Measurements from ENCODE around the gene COL6A3.
A peak's percentile ranks its signal among the peaks of the same experiment; 100 is the strongest.

- peak in 1 of 3 donors; percentile 77 for TF ChIP-seq CTCF (IDR thresholded peaks at IDR 0.05)
- no peak for TF ChIP-seq POLR2A (IDR thresholded peaks at IDR 0.05)
These were observed 7.7 kb upstream of the COL6A3 start for GRCh38 chr2:237421542-237422116.

Measured in lower leg skin (tissue), 3 donors.